Forelimb muscle (tissue), 1 donor: ENCODE results near the gene WFS1. TPM values are rescaled to one million over a fixed set of nuclear protein-coding genes. Genes with fewer than 3 reads are reported as not detected.
A peak's percentile ranks its signal among the peaks of the same experiment; 100 is the strongest.

ENCODE experiments used
- DNase-seq: peaks from one replicate; pipeline ENCODE4 v3.0.0-alpha.2; 2013; ENCODE audit warnings: low read depth
- polyA plus RNA-seq: library from polyadenylated mRNA; unstranded; fragments of 120-200 nt; gene quantifications from one replicate; pipeline ENCODE4 v1.2.1, GENCODE V29; 2013; ENCODE audit not compliant: insufficient read length

Gene WFS1
- polyA plus RNA-seq, 1 donor: 18.5 TPM

DNA sequence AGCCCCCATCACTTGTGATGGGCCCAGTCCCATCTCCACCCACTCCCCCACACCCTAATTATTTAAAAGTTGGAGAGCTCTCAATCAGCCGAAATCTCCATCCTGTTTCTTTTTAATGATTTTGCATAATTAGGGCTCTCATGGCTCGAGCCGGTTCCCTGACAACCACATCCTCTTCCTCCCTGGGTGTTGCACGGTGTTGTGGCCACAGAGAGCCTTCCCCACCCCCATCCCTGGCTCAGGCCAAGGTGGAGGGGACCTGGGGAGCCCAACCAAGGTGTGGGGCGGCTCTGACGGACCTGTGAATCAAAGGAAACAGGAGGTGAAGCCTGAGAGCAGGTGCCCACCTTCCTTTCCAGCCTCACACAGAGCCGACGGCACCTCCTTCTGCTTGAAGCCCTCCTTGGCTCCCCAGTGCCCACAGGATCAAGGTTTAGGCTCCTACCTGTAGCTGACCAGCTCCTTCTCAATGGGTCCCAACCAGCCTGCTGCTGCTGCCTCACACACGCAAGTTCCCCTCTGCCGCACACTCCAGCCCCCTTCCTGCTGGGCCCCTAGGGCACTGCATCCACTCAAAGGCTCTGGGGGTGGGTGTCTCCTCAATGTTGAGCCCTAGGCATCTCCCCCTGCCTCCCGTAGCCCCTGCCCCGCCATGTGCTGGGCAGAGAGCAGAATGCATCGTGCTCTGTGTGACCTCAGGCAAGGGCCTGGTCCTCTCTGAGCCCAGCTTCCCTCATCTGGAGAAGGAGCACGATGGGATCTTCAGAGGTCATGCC, 68.7 kb downstream of the WFS1 start:
- no peak for DNase-seq

DNA sequence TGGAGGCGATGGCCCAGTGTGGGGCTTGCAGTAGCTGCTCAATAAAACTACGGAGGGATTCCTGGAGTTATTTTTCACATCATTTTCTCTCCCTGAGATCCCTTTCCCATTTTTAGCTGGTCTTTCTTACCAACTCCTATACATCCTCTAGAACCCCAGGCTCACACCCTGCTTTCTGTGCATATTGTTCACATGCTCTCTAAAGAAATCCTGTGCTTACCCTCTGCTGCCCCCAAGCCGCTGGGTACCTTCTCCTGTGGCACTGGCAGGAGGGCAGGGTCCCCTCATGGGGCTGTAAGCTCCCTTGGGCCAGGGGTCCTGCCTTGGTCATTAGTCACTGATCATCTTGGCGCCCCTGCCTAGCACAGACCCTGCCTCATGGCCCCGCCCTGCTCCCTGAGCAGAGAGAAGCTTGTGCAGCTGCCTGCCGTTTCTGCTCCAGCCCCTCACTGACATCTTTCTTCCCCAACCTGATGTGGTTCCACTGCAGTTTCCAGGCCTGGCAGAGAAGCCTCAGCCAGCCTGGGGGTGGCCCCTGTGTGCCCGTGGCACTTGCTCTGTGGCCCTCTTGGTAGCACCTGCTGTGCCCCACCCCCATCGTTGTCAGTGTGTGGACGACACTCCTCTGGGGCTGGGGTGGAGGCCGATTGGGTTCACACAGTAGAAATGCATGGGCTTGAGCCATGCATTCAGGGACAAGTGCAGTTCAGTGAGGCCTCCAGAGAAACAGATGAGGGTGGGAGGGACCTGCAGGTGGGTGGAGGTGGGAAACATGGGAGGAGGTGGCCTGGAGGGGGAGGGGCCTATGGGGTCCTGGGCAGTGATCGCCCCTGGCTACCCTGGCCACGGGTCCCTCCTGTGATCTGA, 69.5 kb downstream of the WFS1 start:
- DNase-seq: no peak

DNA sequence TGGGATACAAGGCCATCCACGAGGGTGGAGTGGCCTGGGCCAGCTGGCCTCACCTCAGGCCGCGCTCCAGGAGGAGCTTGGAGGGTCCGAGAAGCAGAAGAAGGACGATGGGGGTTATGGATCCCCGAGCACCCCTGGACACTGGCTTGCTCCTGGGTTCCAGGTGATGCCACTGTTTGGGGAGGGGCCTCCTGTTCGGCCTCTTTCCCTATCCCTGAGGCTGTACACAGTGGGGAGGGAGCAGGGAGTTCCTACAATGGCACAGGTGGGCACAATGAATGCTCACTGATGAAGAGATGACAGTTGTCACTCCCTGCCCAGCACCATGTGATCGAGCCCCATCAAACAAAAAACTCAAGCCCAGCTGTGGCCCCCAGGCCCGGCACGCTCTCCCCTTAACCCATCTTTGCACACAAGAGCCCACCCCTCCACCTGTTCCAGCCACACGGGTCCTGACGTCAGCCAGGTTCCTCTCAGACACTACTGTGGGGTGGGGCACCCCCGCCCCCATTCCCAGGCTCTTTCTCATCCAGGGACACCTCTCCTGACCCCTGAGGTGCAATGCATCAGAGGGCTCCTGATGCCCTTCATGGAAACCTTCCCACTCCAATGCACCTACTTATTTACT, 70.3 kb downstream of the WFS1 start:
- DNase-seq: no peak

GRCh38 chr4:6340446-6341015, 70.9 kb downstream of the WFS1 start:
- DNase-seq: no peak

- DNase-seq: no peak
Observed at GRCh38 chr4:6341696-6342095, 72.0 kb downstream of the WFS1 start.

- DNase-seq: peak; percentile 31
Observed at GRCh38 chr4:6342530-6343293, 73.1 kb downstream of the WFS1 start.

DNA sequence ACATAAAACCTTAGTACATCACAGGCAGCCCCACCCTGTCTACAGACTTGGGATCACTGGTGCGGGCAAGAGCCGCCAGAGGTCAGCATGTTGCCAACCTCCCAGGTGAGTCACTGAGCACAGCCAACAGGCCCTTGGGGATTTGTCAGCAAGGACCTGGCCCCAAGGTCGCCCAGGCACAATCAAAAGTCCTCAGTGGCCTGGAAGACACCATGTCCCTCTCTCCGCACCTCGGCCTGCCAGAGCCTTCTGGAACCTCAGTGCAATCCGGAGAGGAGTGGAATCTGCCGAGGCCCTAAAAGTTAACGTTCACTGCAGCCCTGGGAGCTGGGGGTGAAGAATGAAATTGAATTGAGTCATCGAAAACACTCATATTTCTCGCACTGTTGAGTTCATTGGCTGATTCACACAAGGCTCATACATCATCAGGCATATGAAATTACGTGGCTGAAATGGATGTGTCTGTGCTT, 74.3 kb downstream of the WFS1 start:
- DNase-seq: no peak

GRCh38 chr4:6345096-6345830, 75.6 kb downstream of the WFS1 start:
- no peak for DNase-seq

- no peak for DNase-seq
Observed at GRCh38 chr4:6345866-6346265, 76.2 kb downstream of the WFS1 start.

DNA sequence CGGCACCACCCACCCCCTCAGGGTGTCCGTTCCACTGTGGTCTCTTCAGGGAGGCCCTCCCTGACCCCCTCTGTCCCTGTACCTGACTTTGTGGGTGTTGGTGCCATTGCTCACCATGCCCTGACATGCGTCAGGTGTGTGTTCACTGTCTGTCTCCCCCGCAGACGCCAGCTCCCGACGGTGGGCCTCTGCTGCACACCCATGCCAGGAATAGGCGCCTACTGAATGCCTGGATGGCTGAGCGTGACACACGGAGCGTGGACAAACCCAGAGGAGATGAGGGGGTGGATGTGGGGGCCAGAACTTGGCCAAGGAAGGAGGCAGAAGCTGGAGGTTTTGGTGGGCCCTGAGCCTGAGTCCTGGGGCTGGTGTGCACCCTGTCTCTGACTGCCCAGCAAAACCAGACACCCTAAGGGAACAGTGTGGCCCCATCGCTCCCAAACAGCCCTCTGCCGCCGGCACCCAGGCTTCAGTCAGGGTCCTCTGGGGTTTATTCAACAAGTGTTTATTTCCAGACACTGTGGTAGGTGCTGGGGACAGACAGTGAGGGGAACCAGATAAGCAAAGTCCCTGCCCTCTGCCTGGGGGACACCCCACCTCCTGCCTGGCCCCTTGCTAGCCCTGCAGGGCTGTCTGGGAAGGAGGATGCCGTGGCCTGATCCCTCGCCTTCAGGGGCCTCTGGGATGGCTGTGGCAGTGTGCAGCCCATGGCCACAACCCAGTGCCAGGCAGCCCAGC, 76.9 kb downstream of the WFS1 start:
- DNase-seq: no peak

GRCh38 chr4:6347511-6348045, 77.9 kb downstream of the WFS1 start:
- DNase-seq: no peak

- no peak for DNase-seq
Observed at GRCh38 chr4:6348408-6348807, 78.8 kb downstream of the WFS1 start.

- no peak for DNase-seq
Observed at GRCh38 chr4:6349896-6350603, 80.4 kb downstream of the WFS1 start.

- DNase-seq: no peak
Observed at GRCh38 chr4:6350646-6351045, 81.0 kb downstream of the WFS1 start.

- DNase-seq: no peak
Observed at GRCh38 chr4:6351246-6352000, 81.8 kb downstream of the WFS1 start.

GRCh38 chr4:6352031-6352692, 82.5 kb downstream of the WFS1 start:
- no peak for DNase-seq
